HG02981 (cell line): ENCODE results near the gene ECE2.
A peak's percentile ranks its signal among the peaks of the same experiment; 100 is the strongest.

Experiments
- ATAC-seq: cut with Tn5 transposase; IDR thresholded peaks from one replicate; pipeline ENCODE4 v1.9.1; 2021; ENCODE audit warnings: mild to moderate bottlenecking, moderate library complexity; ENCODE audit not compliant: unreplicated experiment

The ECE2 gene

GRCh38 chr3:184308744-184309143 is 32.9 kb downstream of the ECE2 start:
- no peak for ATAC-seq

- no peak for ATAC-seq
These were observed 35.8 kb downstream of the ECE2 start for GRCh38 chr3:184311633-184312032.

DNA sequence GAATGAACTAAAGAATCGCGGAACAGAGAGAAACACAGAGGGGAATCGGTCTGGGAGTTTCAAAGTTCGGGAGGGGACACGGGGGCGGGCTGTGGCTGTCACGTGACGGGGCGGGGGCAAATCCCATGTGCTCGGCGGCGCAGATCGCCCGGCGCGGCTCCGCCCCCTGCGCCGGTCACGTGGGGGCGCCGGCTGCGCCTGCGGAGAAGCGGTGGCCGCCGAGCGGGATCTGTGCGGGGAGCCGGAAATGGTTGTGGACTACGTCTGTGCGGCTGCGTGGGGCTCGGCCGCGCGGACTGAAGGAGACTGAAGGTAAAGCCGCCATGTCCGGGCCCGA is 38.5 kb downstream of the ECE2 start, which contains the start of gene EIF4G1:
TSS of gene EIF4G1 (plus strand) at position 244 of the 337 bp plus-strand sequence. CDS start 1,191 bp downstream, outside the sequence.
- peak; percentile 79 for ATAC-seq

DNA sequence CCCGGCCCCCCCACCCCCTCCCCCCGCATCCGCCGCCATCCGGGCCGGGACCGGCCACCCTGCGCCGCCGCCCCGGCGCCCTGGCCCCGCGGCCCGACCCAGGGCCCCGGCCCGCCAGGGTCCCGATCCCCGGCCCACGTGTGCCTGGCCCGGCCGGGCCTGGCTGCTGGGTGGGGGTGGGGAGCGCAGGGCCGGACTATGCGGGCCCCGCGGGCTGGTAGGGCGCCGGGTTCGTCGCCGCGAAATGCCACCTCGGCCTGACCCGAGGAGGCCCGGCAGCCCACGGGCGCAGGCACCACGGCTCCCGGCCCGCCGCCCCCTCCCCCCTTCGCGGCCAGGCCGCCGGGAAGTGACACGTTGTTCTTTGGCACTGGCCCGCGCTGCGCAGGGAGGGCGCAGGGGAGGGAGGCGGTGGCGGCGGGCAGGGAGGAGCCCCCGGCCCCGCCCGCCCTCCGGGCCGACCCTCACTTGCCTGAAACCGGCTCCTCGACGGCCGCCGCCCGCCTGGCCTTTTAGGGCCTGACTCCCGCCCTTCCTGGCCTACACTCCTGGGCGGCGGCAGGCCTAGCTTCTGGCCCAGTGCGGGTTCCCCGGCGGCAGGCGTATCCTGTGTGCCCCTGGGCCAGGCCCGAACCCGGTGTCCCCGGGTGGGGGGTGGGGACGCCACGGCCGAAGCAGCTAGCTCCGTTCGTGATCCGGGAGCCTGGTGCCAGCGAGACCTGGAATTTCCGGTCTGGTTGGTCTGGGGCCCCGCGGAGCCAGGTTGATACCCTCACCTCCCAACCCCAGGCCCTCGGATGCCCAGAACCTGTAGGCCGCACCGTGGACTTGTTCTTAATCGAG is 39.1 kb downstream of the ECE2 start:
- ATAC-seq = peak; percentile 60

GRCh38 chr3:184315543-184315867 is 39.7 kb downstream of the ECE2 start:
- peak; percentile 0 for ATAC-seq

- no peak for ATAC-seq
These were observed 40.2 kb downstream of the ECE2 start for GRCh38 chr3:184315871-184316661.

DNA sequence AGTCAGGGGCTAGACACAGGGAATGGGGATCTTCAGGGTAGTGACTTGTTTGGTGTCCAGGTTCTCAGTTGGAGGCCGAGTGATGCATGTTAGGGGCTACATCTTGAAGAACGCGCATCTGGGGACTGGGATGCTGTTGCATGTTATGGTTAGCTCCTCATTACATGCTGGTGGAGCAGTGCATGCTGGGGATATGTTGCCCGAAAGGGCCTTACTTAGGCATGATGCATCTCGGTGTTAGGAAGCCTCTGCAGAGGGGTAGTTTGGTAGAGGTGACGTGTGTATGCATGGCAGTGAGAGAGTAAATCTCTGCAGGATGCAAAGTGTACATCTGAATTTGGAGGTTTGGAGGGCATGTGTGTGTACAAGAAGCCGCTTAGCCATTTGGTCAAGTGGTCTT is 41.0 kb downstream of the ECE2 start:
- no peak for ATAC-seq

GRCh38 chr3:184317201-184317600 is 41.4 kb downstream of the ECE2 start:
- no peak for ATAC-seq

DNA sequence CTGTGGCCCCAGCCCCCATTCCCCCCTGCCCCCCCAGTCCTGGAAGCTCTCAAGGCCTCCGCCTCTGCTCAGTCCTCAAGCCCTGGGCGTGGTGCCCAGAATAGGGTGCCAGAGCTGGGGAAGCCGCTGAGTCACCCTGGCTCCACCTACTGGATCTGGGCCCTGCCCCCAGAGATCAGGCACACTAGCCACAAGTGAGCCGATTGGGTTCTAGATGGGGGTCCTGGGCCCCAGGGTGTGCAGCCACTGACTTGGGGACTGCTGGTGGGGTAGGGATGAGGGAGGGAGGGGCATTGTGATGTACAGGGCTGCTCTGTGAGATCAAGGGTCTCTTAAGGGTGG is 44.3 kb downstream of the ECE2 start:
- no peak for ATAC-seq

- ATAC-seq = no peak
These were observed 45.8 kb downstream of the ECE2 start for GRCh38 chr3:184321666-184322065.

GRCh38 chr3:184322731-184323487 is 47.1 kb downstream of the ECE2 start:
- no peak for ATAC-seq

GRCh38 chr3:184323696-184324095 is 47.9 kb downstream of the ECE2 start:
- no peak for ATAC-seq

GRCh38 chr3:184325269-184325668 is 49.4 kb downstream of the ECE2 start:
- ATAC-seq = no peak

GRCh38 chr3:184325715-184326369 is 50.0 kb downstream of the ECE2 start:
- no peak for ATAC-seq

- ATAC-seq = no peak
These were observed 51.3 kb downstream of the ECE2 start for GRCh38 chr3:184327171-184327570.

DNA sequence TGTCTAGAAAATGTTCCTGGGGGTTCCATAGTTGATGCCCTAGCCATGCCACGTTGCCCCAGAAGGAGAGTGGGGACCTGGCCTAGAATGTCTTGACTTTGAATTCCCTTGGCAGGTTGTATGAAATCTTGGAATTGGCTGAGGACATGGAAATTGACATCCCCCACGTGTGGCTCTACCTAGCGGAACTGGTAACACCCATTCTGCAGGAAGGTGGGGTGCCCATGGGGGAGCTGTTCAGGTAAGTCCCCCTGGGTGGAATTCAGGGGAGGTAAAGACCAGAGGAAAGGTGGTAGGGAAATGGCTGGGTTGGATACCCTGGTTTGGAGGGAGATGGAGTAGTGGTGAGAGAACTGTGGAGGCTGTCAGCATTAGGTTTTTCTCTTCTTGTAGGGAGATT is 52.7 kb downstream of the ECE2 start:
- ATAC-seq = no peak

DNA sequence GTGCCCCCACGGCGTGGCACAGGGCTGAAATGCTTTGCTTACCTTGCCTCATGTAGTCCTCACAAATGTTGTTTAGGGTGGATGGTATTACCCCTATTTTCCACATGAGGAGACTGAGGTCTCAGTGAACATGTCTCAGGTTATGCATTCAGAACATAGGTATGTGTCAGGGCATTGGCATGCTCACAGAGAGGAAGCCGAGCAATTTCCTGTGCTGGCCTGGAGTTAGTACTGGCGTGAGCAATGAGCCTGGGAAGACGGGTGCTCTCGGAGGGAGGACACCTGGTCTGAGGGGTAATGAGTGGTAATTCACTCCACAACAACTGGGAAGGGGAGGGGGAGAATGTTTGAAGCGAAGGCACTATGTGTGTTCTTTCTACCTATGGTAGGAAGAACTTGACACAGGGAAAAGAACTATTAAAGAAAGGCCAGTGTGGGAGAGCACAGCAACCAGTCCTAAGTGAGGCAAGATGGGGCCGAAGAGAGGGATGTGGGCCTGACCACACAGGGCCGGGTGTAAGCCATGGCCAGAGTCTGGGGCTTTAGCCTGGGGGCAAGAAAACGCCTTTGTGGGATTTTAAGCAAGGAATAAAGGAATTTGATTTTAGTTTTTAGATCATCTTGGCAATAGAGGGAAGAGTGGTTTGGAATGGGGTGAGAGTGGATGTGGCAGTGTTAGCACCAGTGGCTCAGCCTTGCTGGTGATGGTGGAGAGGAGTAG is 56.7 kb downstream of the ECE2 start:
- no peak for ATAC-seq

DNA sequence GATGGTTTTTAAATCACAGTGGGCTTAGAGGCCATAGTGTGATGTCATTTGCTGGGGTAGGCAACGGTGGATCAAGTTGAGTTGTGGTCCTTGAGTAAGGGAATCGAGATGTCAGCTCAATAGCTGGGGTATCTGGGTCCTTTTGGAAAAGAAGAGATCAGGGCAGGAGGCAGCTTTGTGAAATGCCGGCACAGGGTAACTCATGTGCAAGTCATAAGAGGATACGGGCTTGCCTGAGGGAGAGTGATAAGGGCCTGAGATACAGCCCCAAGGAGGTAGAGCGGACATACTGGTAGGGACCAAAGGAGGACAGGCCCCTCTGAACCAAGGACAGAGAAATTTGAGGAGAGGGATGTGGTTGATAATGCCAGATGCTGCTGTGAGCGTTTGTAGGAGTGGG is 57.4 kb downstream of the ECE2 start:
- no peak for ATAC-seq

DNA sequence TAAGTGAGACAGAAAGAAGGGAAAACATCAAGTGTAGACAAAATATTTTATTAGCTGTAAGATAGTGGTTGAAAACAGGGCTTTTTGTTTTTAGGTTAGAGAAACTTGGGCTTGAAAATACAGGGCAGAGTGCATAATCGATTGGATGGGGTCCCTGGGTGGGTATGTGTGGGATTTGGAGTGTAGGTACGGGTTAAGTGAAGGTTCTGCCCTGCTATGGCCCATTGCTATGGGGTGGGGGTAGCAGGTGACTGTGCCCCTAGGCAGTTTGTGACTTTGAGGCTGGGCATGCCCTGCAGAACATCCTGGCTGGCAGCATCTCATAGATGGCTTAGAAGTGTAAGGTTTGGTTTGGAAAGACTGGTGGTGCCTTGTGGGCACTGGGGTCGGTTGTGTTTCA is 57.9 kb downstream of the ECE2 start:
- no peak for ATAC-seq

DNA sequence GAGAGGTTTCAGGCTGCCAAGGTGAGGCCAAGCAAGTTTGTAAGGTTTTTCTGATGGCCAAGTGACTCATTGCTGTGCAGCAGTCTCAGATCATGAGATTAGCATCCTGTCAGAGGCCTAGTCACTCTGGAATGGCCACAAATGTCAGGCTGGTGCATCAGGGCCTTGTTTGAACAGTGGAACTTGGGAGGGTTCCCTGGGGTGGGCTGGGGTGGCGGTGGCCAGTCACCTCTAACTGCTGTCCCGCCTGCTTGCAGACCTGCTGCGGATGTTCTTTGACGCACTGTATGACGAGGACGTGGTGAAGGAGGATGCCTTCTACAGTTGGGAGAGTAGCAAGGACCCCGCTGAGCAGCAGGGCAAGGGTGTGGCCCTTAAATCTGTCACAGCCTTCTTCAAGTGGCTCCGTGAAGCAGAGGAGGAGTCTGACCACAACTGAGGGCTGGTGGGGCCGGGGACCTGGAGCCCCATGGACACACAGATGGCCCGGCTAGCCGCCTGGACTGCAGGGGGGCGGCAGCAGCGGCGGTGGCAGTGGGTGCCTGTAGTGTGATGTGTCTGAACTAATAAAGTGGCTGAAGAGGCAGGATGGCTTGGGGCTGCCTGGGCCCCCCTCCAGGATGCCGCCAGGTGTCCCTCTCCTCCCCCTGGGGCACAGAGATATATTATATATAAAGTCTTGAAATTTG is 58.8 kb downstream of the ECE2 start:
- ATAC-seq = no peak
